Lung (tissue), 12 donors: ENCODE data around the gene SEPTIN5. TPM values are rescaled to one million over a fixed set of nuclear protein-coding genes. Genes with fewer than 3 reads are reported as not detected.

ENCODE experiments used
- ATAC-seq: fragments of 200-7000 bp; cut with Tn5 transposase; one replicate; pipeline ENCODE4 v1.9.1; 2020; ENCODE audit warnings: moderate number of reproducible peaks; ENCODE audit not compliant: insufficient read depth, low FRiP score
- DNase-seq, 3 donors: peaks; one replicate each; pipeline ENCODE4 v3.0.0-alpha.2; 2013 to 2017
- H3K27ac ChIP-seq, 2 donors: one replicate each; pipeline ENCODE4 v1.5.1; 2013; ENCODE audit warnings: mild to moderate bottlenecking in 2 of 2, moderate library complexity in 2 of 2, control low read depth in 1 of 2, inconsistent platforms in 1 of 2, low read depth in 1 of 2, low read length in 1 of 2
- H3K27me3 ChIP-seq, 3 donors: one replicate each; pipeline ENCODE4 v1.5.1; 2013; ENCODE audit warnings: low read length in 2 of 3; ENCODE audit not compliant: control insufficient read depth in 3 of 3, insufficient read depth in 3 of 3
- H3K36me3 ChIP-seq, 4 donors: one replicate each; pipeline ENCODE4 v1.5.1; 2013; ENCODE audit warnings: low read length in 4 of 4, mild to moderate bottlenecking in 1 of 4, moderate library complexity in 1 of 4; ENCODE audit not compliant: control insufficient read depth in 4 of 4, insufficient read depth in 4 of 4
- H3K4me1 ChIP-seq, 5 donors: one replicate each; pipeline ENCODE4 v1.5.1; 2013; ENCODE audit warnings: low read length in 5 of 5, mild to moderate bottlenecking in 2 of 5, moderate library complexity in 1 of 5; ENCODE audit not compliant: control insufficient read depth in 5 of 5, insufficient read depth in 5 of 5
- H3K4me3 ChIP-seq: one replicate; pipeline ENCODE4 v1.5.1; 2013; ENCODE audit warnings: mild to moderate bottlenecking, control low read depth, moderate library complexity
- H3K9ac ChIP-seq, 2 donors: one replicate each; pipeline ENCODE4 v1.5.1; 2013; ENCODE audit warnings: low read length in 2 of 2, control low read depth in 1 of 2; ENCODE audit not compliant: insufficient read depth in 1 of 2
- H3K9me3 ChIP-seq, 4 donors: one replicate each; pipeline ENCODE4 v1.5.1; 2013; ENCODE audit warnings: low read length in 3 of 4, mild to moderate bottlenecking in 1 of 4, moderate library complexity in 1 of 4; ENCODE audit not compliant: control insufficient read depth in 4 of 4, insufficient read depth in 3 of 4
- WGBS, 2 donors: extraction: QIAGEN DNeasy Blood & Tissue Kit; methylation state at CpG; one replicate each; pipeline ENCODE4 v1.1.7; 2013; 5-methylcytosine and 5-hydroxymethylcytosine counted together
- polyA plus RNA-seq, 2 donors: library from polyadenylated mRNA; stranded (reverse); fragments of 200-250 nt; gene quantifications; one replicate each; pipeline ENCODE4 v1.2.1, GENCODE V29; 2013
- total RNA-seq, 2 donors: library from RNA; depleted of rRNA in 1 of 2; stranded (reverse); fragments of >200 nt in 1 of 2; gene quantifications; one replicate each; pipeline ENCODE4 v1.2.1, GENCODE V29; 2014 to 2021
- TF ChIP-seq, protein P1 (sequence below): IDR thresholded peaks from 2 replicates; pipeline ENCODE4 v1.5.1; 2012; ENCODE audit warnings: mild to moderate bottlenecking; ENCODE audit errors: control extremely low read depth, extremely low read depth
- donor health status: control.
- donor health status: control.
- donor health status: Bipolar disorder and iron deficiency.
- donor health status: healthy.
- donor health status: DM: yes; HTN: yes; CAD: no.

Gene SEPTIN5
- total and polyA plus RNA-seq, 4 donors, result 10.4 to 32.5 (median 14.2) TPM

DNA sequence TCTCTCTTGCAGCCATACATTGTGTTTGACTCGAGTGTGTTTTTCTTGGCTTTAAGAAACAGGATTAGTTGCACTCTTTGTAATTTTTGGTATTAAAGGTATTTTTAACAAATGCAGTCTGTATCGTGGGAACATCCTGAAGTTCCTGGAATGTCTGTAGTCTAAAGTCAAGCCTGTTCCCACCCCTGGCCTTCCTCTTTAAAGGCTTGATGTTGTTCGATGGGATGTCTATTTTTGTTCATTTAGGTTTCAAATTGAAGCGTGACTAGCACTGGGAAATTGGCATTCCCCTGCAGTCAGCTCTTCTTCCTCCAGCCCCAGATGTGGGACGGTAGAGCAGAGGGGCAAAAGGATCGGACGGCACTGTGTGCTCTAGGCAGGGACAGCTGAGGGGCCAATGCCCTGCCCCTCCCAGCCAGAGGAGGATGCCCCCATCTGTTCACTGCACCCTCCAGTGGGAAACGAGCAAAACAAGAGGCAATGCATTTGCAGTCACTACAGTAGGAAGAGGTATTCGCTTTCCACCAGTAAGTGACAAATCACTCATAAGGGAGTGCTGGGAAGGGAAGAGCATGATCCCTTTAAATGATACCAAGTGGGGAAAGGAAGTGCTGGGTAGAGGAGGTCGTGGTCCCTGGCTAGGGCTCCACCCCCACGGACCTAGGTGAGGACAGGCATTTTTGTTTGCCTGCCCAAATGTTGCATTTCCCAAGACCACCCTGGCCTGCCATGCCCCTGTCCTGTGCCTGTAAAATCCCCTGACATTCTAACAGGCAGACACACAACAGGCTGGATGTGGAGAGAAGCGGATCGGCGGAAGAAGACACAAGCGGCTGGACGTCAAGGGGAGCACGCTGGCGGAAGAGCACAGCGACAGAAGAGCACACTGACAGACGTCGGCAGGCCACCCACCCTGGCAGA, 47.4 kb upstream of the SEPTIN5 start:
- Histone ChIP-seq H3K9ac (no peak overlapping the region), H3K9me3 (no peaks in the 10 kb centered on the region), H3K4me1 (peaks cover 0 to 19% (median 3%) of the 10 kb centered on the region in 5 donors), H3K4me3 (no peak overlapping the region), H3K27me3 (no peaks in the 10 kb centered on the region), H3K36me3 (no peaks in the 10 kb centered on the region), H3K27ac (peak overlapping the region in 1 of 2 donors; percentile 24)
- DNase-seq (no peak), ATAC-seq (no peak)
- TF ChIP-seq, protein P1, sequence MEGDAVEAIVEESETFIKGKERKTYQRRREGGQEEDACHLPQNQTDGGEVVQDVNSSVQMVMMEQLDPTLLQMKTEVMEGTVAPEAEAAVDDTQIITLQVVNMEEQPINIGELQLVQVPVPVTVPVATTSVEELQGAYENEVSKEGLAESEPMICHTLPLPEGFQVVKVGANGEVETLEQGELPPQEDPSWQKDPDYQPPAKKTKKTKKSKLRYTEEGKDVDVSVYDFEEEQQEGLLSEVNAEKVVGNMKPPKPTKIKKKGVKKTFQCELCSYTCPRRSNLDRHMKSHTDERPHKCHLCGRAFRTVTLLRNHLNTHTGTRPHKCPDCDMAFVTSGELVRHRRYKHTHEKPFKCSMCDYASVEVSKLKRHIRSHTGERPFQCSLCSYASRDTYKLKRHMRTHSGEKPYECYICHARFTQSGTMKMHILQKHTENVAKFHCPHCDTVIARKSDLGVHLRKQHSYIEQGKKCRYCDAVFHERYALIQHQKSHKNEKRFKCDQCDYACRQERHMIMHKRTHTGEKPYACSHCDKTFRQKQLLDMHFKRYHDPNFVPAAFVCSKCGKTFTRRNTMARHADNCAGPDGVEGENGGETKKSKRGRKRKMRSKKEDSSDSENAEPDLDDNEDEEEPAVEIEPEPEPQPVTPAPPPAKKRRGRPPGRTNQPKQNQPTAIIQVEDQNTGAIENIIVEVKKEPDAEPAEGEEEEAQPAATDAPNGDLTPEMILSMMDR, result no peak
- WGBS, 2 donors, result 75 to 81% methylated on average over 21 of the region's 21 CpGs

GRCh38 chr22:19667872-19668740, 46.2 kb upstream of the SEPTIN5 start:
- Histone ChIP-seq H3K27ac (no peak overlapping the region), H3K4me1 (peaks cover 0 to 18% (median 3%) of the 10 kb centered on the region in 5 donors), H3K4me3 (no peak overlapping the region), H3K9ac (no peak overlapping the region), H3K27me3 (no peaks in the 10 kb centered on the region), H3K9me3 (no peaks in the 10 kb centered on the region), H3K36me3 (no peaks in the 10 kb centered on the region)
- 64 to 82% methylated on average over 19 of the region's 19 CpGs for WGBS, 2 donors
- TF ChIP-seq, protein P1, result no peak
- DNase-seq (no peak), ATAC-seq (no peak)

DNA sequence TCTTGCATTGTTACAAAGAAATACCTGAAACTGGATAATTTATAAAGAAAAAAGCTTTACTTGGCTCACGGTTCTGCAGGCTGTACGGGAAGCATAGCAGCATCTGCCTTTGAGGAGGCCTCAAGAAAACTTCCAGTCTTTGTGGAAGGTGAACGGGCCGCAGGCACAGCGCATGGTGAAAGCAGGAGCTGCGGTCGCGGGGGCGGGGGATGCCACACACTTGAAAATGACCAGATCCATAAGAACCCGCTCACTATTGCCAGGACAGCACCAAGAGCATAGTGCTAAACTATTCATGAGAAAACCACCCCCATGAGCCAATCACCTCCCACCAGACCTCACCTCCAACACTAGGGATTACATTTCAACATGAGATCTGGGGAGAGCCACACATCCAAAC, 45.6 kb upstream of the SEPTIN5 start:
- WGBS, 2 donors, result 89 to 95% methylated on average over 10 of the region's 10 CpGs

More for the DNA sequence above, 45.6 kb upstream of the SEPTIN5 start:
- Histone ChIP-seq H3K27me3 (no peaks in the 10 kb centered on the region), H3K9ac (no peak overlapping the region), H3K4me1 (peaks cover 0 to 12% (median 0%) of the 10 kb centered on the region in 5 donors), H3K4me3 (no peak overlapping the region), H3K36me3 (no peaks in the 10 kb centered on the region), H3K27ac (no peak overlapping the region), H3K9me3 (no peaks in the 10 kb centered on the region)
- no peak for ATAC-seq
- TF ChIP-seq, protein P1, result no peak
- no peak for DNase-seq
